Urinary bladder (tissue), 4 donors: Measurements from ENCODE around the gene ITM2B. TPM values are rescaled to one million over a fixed set of nuclear protein-coding genes. Genes with fewer than 3 reads are reported as not detected.
"Not testable (repeated sequence)": the region's sequence is repeated elsewhere in the genome, so short reads cannot be mapped to it uniquely, and the experiment has no call there.

Experiments
- DNase-seq: peaks from one replicate; pipeline ENCODE4 v3.0.0-alpha.2; 2015; ENCODE audit errors: extremely low spot score
- H3K27ac ChIP-seq: one replicate; pipeline ENCODE4 v1.5.1; 2013; ENCODE audit warnings: low read depth, mild to moderate bottlenecking, moderate library complexity
- H3K36me3 ChIP-seq: one replicate; pipeline ENCODE4 v1.6.1; 2013; ENCODE audit warnings: mild to moderate bottlenecking, moderate library complexity; ENCODE audit not compliant: insufficient read depth
- H3K4me1 ChIP-seq: one replicate; pipeline ENCODE4 v1.6.1; 2013; ENCODE audit warnings: mild to moderate bottlenecking, moderate library complexity; ENCODE audit not compliant: insufficient read depth
- H3K4me3 ChIP-seq: one replicate; pipeline ENCODE4 v1.5.1; 2013; ENCODE audit warnings: low read depth, low read length
- WGBS: extraction: QIAGEN DNeasy Blood & Tissue Kit; methylation state at CpG from one replicate; pipeline ENCODE4 v1.1.7; 2013; 5-methylcytosine and 5-hydroxymethylcytosine counted together
- polyA plus RNA-seq: library from polyadenylated mRNA; stranded (reverse); fragments of 200-250 nt; gene quantifications from one replicate; pipeline ENCODE4 v1.2.3, GENCODE V29; 2013
- total RNA-seq: library from RNA; depleted of rRNA; stranded (reverse); fragments of >200 nt; gene quantifications from one replicate; pipeline ENCODE4 v1.2.3, GENCODE V29; 2014
- donor health status: healthy with polysubstance abuse.
- donor health status: healthy.

ITM2B gene
- total RNA-seq: 509 TPM
- polyA plus RNA-seq: 657 TPM

GRCh38 chr13:48233046-48233888 is at the start of gene ITM2B:
ITM2B (plus strand) TSS chr13:48233206; CDS start chr13:48233361, 155 bp downstream.
- peak within 1 kb of the TSS; percentile 100 for H3K27ac ChIP-seq
- H3K36me3 ChIP-seq: no peaks in the 10 kb centered on the region
- peak within 1 kb of the TSS; percentile 97 for H3K4me3 ChIP-seq
- WGBS: under 1% methylated on average over 94 of the region's 94 CpGs
- peaks cover 2% of the 10 kb centered on the region for H3K4me1 ChIP-seq
- no peak for DNase-seq

GRCh38 chr13:48184260-48184659 is 48.7 kb upstream of the ITM2B start:
- no peak overlapping the region for H3K27ac ChIP-seq
- no peak for DNase-seq
- 84% methylated on average over 4 of the region's 4 CpGs for WGBS
- no peaks in the 10 kb centered on the region for H3K36me3 ChIP-seq
- H3K4me1 ChIP-seq: no peaks in the 10 kb centered on the region
- H3K4me3 ChIP-seq: no peak overlapping the region

GRCh38 chr13:48185018-48185417 is 48.0 kb upstream of the ITM2B start:
- no peak for DNase-seq
- H3K36me3 ChIP-seq: no peaks in the 10 kb centered on the region
- no peaks in the 10 kb centered on the region for H3K4me1 ChIP-seq
- H3K27ac ChIP-seq: no peak overlapping the region
- no peak overlapping the region for H3K4me3 ChIP-seq

- no peak overlapping the region for H3K4me3 ChIP-seq
- H3K27ac ChIP-seq: no peak overlapping the region
- DNase-seq: no peak
- no peaks in the 10 kb centered on the region for H3K4me1 ChIP-seq
- 98% methylated on average over 1 of the region's 1 CpG for whole genome bisulfite sequencing
- H3K36me3 ChIP-seq: no peaks in the 10 kb centered on the region
These were observed 46.3 kb upstream of the ITM2B start for GRCh38 chr13:48186722-48187121.

- Histone ChIP-seq H3K27ac (no peak overlapping the region), H3K4me3 (no peak overlapping the region), H3K4me1 (no peaks in the 10 kb centered on the region), H3K36me3 (no peaks in the 10 kb centered on the region)
- 67% methylated on average over 1 of the region's 1 CpG for WGBS
- DNase-seq: no peak
These were observed 44.9 kb upstream of the ITM2B start for GRCh38 chr13:48188131-48188530.

GRCh38 chr13:48188601-48189000 is 44.4 kb upstream of the ITM2B start:
- Histone ChIP-seq H3K36me3 (no peaks in the 10 kb centered on the region), H3K4me3 (no peak overlapping the region), H3K27ac (no peak overlapping the region), H3K4me1 (no peaks in the 10 kb centered on the region)
- no peak for DNase-seq
- WGBS: 73% methylated on average over 2 of the region's 2 CpGs

GRCh38 chr13:48189171-48189570 is 43.8 kb upstream of the ITM2B start:
- no peak overlapping the region for H3K4me3 ChIP-seq
- no peak overlapping the region for H3K27ac ChIP-seq
- H3K4me1 ChIP-seq: no peaks in the 10 kb centered on the region
- H3K36me3 ChIP-seq: no peaks in the 10 kb centered on the region
- no peak for DNase-seq
- WGBS: 67% methylated on average over 1 of the region's 1 CpG

- no peak for DNase-seq
- 77% methylated on average over 8 of the region's 8 CpGs for WGBS
- Histone ChIP-seq H3K27ac (no peak overlapping the region), H3K4me3 (no peak overlapping the region), H3K36me3 (no peaks in the 10 kb centered on the region), H3K4me1 (no peaks in the 10 kb centered on the region)
These were observed 40.5 kb upstream of the ITM2B start for GRCh38 chr13:48192411-48192935.

- no peaks in the 10 kb centered on the region for H3K4me1 ChIP-seq
- WGBS: 70% methylated on average over 3 of the region's 3 CpGs
- DNase-seq: no peak
- H3K27ac ChIP-seq: no peak overlapping the region
- no peaks in the 10 kb centered on the region for H3K36me3 ChIP-seq
- no peak overlapping the region for H3K4me3 ChIP-seq
These were observed 38.6 kb upstream of the ITM2B start for GRCh38 chr13:48194379-48194754.

- H3K36me3 ChIP-seq: no peaks in the 10 kb centered on the region
- no peak overlapping the region for H3K4me3 ChIP-seq
- WGBS: 80% methylated on average over 4 of the region's 4 CpGs
- no peaks in the 10 kb centered on the region for H3K4me1 ChIP-seq
- H3K27ac ChIP-seq: no peak overlapping the region
- no peak for DNase-seq
These were observed 33.5 kb upstream of the ITM2B start for GRCh38 chr13:48199404-48199946.

GRCh38 chr13:48201044-48201443 is 32.0 kb upstream of the ITM2B start:
- H3K36me3 ChIP-seq: no peaks in the 10 kb centered on the region
- no peak overlapping the region for H3K27ac ChIP-seq
- no peak overlapping the region for H3K4me3 ChIP-seq
- 85% methylated on average over 3 of the region's 3 CpGs for WGBS
- no peaks in the 10 kb centered on the region for H3K4me1 ChIP-seq
- no peak for DNase-seq

- 85% methylated on average over 4 of the region's 4 CpGs for WGBS
These were observed 25.8 kb upstream of the ITM2B start for GRCh38 chr13:48207207-48207606.

GRCh38 chr13:48210178-48210577 is 22.8 kb upstream of the ITM2B start:
- no peaks in the 10 kb centered on the region for H3K4me1 ChIP-seq
- DNase-seq: no peak
- H3K36me3 ChIP-seq: no peaks in the 10 kb centered on the region
- no peak overlapping the region for H3K4me3 ChIP-seq
- no peak overlapping the region for H3K27ac ChIP-seq
- WGBS: 77% methylated on average over 3 of the region's 3 CpGs

More at GRCh38 chr13:48207207-48207606, 25.8 kb upstream of the ITM2B start:
- not testable (repeated sequence) for H3K4me3 ChIP-seq, DNase-seq, H3K4me1 ChIP-seq, H3K27ac ChIP-seq, H3K36me3 ChIP-seq

- whole genome bisulfite sequencing: 92% methylated on average over 1 of the region's 1 CpG
- no peaks in the 10 kb centered on the region for H3K4me1 ChIP-seq
- DNase-seq: no peak
- H3K4me3 ChIP-seq: no peak overlapping the region
- no peaks in the 10 kb centered on the region for H3K36me3 ChIP-seq
- no peak overlapping the region for H3K27ac ChIP-seq
These were observed 18.4 kb upstream of the ITM2B start for GRCh38 chr13:48214519-48215121.
